Activated T-cell treated with anti-CD3 and anti-CD28 coated beads, Interleukin-2, amount 50 U/mL, for 4 hours (primary cell): ENCODE measurements around the gene MRPS9. TPM values are rescaled to one million over a fixed set of nuclear protein-coding genes. Genes with fewer than 3 reads are reported as not detected.

Source experiments
- ATAC-seq, 2 donors: fragments of 200-7000 bp; cut with Tn5 transposase; one replicate each; pipeline ENCODE4 v1.10.0; 2021
- DNase-seq: peaks from one replicate; pipeline ENCODE4 v3.0.0-alpha.2; 2020
- H3K27me3 Mint-ChIP-seq: one replicate; pipeline ENCODE4 v1.8.0; 2021; ENCODE audit warnings: low read depth, mixed read lengths
- H3K36me3 Mint-ChIP-seq: one replicate; pipeline ENCODE4 v1.8.0; 2022; ENCODE audit warnings: mixed read lengths; ENCODE audit not compliant: insufficient read depth
- H3K4me1 Mint-ChIP-seq: one replicate; pipeline ENCODE4 v1.8.0; 2021; ENCODE audit warnings: low read depth, mixed read lengths
- H3K4me3 Mint-ChIP-seq: one replicate; pipeline ENCODE4 v1.8.0; 2021; ENCODE audit warnings: mild to moderate bottlenecking, moderate library complexity, mixed read lengths
- H3K9me3 Mint-ChIP-seq: one replicate; pipeline ENCODE4 v1.8.0; 2021; ENCODE audit warnings: mixed read lengths
- total RNA-seq, 3 donors: library from RNA; stranded (reverse); gene quantifications; one replicate each; pipeline ENCODE4 v1.2.1, GENCODE V29; 2021

Gene MRPS9
- 10 to 100 TPM; 45.0 to 49.2 (median 46.2) TPM for total RNA-seq

DNA sequence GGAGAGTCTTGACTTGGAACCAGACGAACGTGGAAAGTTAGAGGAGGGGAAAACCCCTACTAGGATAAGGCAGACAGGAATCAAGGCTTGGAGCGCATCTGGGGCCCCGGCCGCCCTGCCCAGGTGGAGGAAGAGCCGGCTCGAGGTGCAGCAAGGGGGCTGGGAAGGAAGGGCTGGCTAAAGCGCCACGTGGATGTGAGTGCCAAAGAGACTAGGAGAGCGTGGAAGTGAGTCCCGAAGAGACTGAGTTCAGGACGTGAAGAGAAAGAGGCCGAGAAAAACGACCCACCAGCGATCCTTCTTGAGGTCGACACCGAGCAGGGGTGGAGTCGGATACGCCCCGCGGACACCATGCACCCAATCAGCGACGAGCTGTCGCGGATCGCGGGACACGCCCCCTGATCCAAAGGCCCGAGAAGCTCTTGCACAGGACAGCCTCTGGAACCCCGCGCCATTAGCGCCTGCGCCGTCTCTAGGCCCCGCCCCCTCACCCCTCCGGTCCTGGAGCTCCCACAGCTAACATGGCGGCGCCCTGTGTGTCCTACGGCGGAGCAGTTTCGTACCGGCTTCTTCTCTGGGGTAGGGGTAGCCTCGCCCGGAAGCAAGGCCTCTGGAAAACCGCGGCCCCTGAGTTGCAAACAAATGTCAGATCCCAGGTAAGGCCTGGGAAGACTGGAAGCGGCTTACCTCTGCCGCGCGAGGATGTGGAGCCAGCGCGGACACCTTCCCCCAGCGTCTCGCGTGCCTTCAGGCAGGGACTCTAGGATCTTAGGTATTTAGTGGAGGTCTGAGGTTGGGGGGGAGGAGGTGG, at the start of gene MRPS9:
Gene MRPS9 (plus strand): TSS at position 498 of the 811 bp plus-strand sequence. CDS start 24 bp downstream, at position 522.
- ATAC-seq (peak; percentile 98), DNase-seq (peak; percentile 98)
- no peaks in the 10 kb centered on the region for H3K27me3 Mint-ChIP-seq
- H3K4me3 Mint-ChIP-seq = peak within 1 kb of the TSS; percentile 95
- peaks cover 3% of the 10 kb centered on the region for H3K36me3 Mint-ChIP-seq
- H3K4me1 Mint-ChIP-seq = peaks cover 36% of the 10 kb centered on the region
- no peaks in the 10 kb centered on the region for H3K9me3 Mint-ChIP-seq

DNA sequence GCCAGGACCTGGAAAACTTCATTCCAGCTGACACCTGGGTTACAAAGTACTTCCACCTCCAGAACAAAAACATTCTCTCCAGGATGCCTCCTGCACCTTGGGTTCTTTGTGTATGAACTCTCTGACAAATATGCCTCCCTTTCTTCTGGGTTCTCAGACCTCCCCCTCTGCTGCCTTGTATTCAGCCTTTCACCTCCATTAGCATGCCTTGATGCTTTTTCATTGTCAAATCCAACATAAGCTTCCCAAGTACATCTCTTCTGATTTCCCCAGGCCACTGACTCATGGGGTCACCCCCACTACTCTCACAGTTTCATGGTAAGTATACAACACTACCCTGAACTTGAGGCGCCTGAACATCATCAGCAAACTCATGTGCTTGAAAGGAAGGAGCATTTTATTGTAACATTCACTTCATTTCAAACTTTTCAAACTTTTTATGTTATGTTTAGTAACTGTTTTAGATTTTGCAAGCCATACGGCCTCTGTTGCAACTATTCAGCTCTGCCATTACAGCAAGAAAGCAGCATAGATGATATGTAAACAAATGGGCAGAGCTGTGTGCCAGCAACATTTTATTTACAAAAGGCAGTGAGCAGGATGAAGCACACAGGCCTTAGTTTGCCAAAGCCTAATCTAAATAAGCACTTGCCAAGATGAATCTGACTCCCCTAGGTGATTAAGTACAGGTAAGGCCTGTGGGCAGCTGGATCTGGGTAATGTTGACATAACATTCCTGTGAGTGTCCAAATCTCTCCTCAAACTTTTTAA, 32.5 kb upstream of the MRPS9 start:
- Mint-ChIP-seq H3K4me1 (no peaks in the 10 kb centered on the region), H3K36me3 (no peaks in the 10 kb centered on the region), H3K4me3 (no peak overlapping the region), H3K27me3 (peaks cover 12% of the 10 kb centered on the region), H3K9me3 (peaks cover 27% of the 10 kb centered on the region)
- ATAC-seq = no peak
- no peak for DNase-seq

DNA sequence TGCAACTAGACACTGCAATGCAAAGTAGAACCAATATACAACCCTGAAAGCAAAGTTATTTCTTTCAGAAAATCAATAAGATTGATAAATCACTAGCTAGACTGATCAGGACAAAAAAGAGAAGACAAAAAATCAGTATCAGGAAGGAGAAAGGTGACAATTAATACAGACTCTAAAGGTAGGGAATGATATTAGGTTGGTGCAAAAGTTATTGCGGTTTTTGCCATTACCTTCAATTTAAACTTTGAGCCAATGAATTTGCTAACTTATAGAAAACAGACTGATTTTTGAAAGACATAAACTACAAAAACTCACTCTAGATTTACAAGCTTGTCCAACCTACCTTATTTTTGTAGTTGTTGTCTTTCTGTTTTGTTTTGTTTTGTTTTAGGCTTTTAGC, 30.5 kb upstream of the MRPS9 start:
- Mint-ChIP-seq H3K36me3 (no peaks in the 10 kb centered on the region), H3K27me3 (peaks cover 7% of the 10 kb centered on the region), H3K9me3 (peaks cover 31% of the 10 kb centered on the region), H3K4me1 (no peaks in the 10 kb centered on the region), H3K4me3 (no peak overlapping the region)
- DNase-seq = no peak
- no peak for ATAC-seq

DNA sequence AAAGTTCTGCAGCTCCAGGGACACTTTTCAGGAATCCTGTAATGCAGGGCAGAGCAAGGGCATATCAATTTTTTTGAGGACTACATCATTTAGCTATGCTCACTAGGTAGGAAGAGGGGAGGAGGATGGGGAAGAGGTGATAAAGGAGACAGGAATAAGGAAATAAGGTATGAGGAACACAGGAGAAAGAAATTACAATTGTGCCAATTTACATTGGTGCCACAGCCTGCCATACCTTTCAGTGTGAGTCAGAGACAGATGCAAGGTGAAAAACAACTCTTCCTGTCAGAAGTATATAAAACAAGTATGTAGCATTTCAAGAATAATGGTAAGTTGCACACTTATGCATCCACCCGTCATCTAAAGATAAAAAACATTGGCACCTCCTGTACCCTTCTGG, 5.4 kb upstream of the MRPS9 start:
- Mint-ChIP-seq H3K4me3 (no peak overlapping the region), H3K27me3 (no peaks in the 10 kb centered on the region), H3K36me3 (no peaks in the 10 kb centered on the region), H3K9me3 (no peaks in the 10 kb centered on the region), H3K4me1 (peaks cover 12% of the 10 kb centered on the region)
- DNase-seq (no peak), ATAC-seq (no peak)

DNA sequence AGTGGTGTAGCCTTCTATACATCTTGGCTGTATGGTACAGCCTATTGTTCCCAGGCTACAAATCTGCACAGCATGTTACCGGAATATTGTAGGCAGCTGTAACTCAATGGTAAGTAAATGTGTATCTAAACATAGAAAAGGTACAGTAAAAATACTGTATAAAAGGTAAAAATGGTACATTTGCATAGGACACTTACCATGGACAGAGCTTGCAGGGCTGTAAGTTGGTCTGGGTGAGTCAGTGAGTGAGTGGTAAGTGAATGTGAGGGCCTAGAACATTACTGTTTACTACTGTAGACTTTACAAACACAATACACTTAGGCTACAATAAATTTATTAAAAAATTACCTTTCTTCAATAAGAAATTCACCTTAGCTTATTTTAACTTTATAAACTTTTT, 3.7 kb upstream of the MRPS9 start:
- Mint-ChIP-seq H3K9me3 (no peaks in the 10 kb centered on the region), H3K4me3 (no peak overlapping the region), H3K4me1 (peaks cover 18% of the 10 kb centered on the region), H3K27me3 (no peaks in the 10 kb centered on the region), H3K36me3 (no peaks in the 10 kb centered on the region)
- ATAC-seq = no peak
- DNase-seq = no peak

DNA sequence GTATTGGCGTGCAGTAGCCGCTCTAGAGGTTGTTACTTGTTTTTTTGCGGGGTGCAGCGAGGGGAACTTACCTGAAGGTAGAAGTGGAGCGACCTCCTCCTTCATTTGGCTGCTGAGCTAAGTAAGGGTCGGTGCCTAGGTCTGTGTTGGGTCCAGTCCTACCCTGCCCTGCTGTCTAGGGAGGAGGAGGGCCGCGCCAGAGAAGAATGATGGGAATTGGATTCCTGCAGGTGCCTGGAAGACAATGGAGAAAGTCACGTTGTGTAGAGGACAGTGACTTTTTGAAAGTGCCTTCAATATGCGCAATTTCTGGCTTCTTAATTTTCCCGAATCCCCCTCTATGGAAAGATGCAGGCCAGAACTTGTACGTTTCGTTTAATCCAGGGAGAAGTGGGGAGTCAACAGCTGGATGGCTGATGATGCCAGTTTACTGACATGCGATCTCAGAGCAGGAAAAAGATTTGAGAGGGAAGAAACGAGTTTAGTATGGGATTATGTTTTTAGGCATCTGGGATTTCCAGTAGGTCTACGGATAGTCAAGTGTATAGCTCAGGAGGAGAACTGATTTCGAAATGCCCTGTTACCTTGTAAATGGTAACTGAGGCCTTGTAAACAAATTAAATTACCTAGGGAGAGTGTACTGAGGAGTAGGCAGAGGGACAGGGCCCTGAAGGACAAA, 653 bp downstream of the MRPS9 start:
- DNase-seq = no peak
- Mint-ChIP-seq H3K27me3 (no peaks in the 10 kb centered on the region), H3K36me3 (peaks cover 8% of the 10 kb centered on the region), H3K4me3 (peak overlapping the region; percentile 95), H3K9me3 (no peaks in the 10 kb centered on the region), H3K4me1 (peaks cover 36% of the 10 kb centered on the region)
- ATAC-seq = peak in 1 of 2 donors; percentile 4

DNA sequence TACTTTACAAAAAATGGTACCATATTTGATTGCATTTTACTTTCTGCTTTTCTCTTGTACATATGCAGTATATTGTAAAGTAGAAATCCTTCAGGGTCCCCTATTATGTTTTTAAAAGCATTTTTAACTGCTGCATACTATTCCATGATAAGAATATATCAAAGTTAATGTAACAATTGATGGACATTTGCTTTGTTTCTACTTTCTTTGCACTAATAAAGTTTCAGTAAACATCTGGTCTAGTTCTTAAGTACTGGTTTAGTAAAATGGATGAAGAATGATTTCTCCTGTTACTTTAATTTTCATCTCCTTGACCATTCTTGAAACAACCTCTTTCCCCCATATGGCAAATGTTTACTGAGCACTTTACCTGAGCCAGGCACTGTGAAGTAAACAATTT, 1.7 kb downstream of the MRPS9 start:
- no peaks in the 10 kb centered on the region for H3K9me3 Mint-ChIP-seq
- H3K4me1 Mint-ChIP-seq = peaks cover 36% of the 10 kb centered on the region
- DNase-seq = no peak
- ATAC-seq = no peak
- H3K4me3 Mint-ChIP-seq = peak overlapping the region; percentile 27
- no peaks in the 10 kb centered on the region for H3K27me3 Mint-ChIP-seq
- peaks cover 8% of the 10 kb centered on the region for H3K36me3 Mint-ChIP-seq

DNA sequence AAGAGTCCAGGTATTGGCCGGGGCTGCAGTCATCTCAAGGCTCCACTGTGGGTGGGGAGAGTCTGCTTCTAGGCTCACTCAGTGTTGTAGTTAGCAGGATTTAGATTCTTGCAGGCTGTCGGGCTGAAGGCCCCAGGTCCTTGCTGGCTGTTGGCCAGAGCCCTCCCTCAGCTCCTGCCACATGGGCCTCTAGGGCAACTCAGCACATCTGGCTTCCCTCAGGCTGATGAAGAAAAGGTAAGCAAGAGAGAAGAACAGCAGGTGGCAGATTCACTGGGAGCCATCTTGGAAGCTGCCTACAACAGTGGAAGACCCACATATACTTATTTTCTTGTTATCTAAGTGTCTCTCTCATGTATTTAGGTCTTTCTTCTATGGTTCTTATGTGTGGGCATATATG, 4.3 kb downstream of the MRPS9 start:
- H3K9me3 Mint-ChIP-seq = peaks cover under 1% of the 10 kb centered on the region
- ATAC-seq (no peak), DNase-seq (no peak)
- H3K4me1 Mint-ChIP-seq = peaks cover 25% of the 10 kb centered on the region
- peaks cover 24% of the 10 kb centered on the region for H3K36me3 Mint-ChIP-seq
- no peak overlapping the region for H3K4me3 Mint-ChIP-seq
- no peaks in the 10 kb centered on the region for H3K27me3 Mint-ChIP-seq

DNA sequence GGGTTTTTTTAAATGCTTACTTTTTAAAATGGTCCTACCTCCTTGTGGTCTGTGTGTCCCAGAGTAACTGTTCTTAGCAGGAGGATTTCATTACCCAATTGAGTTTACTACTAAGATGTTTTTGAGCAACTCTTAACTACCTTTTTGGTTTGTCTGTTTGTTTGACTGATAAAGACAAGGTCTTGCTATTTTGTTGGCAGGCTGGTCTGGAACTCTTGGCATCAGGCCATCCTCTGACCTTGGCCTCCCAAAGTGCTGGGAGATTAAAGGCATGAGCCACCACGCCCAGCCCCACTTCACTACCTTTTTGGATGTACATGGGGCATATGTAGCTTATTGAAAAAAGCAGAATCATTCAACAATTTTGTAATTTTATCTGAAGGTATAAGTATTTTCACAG, 14.9 kb downstream of the MRPS9 start:
- Mint-ChIP-seq H3K36me3 (peaks cover 40% of the 10 kb centered on the region), H3K4me3 (no peak overlapping the region), H3K9me3 (peaks cover 9% of the 10 kb centered on the region), H3K27me3 (no peaks in the 10 kb centered on the region), H3K4me1 (peaks cover 19% of the 10 kb centered on the region)
- ATAC-seq = no peak
- DNase-seq = no peak

DNA sequence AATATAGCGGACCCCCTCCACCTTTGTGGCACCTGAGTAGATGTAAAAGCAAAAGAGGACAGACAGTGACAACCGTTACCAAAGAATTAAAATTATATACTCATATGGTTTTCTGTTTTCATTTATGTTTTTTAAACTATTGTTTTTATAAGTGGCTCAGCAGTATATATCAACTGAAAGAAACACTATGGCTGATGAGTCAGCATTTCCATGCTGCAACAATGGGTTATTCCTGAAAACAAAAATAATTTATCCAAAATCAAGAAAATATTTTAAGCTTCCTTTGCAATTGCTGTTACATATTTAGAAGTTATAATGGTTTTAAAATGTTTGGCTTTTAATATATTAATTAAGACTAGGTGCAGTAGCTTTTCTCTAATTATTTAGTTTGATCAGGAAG, 17.7 kb downstream of the MRPS9 start:
- peaks cover 19% of the 10 kb centered on the region for H3K4me1 Mint-ChIP-seq
- DNase-seq (no peak), ATAC-seq (no peak)
- H3K9me3 Mint-ChIP-seq = peaks cover 9% of the 10 kb centered on the region
- H3K27me3 Mint-ChIP-seq = no peaks in the 10 kb centered on the region
- H3K36me3 Mint-ChIP-seq = peaks cover 35% of the 10 kb centered on the region
- H3K4me3 Mint-ChIP-seq = no peak overlapping the region

DNA sequence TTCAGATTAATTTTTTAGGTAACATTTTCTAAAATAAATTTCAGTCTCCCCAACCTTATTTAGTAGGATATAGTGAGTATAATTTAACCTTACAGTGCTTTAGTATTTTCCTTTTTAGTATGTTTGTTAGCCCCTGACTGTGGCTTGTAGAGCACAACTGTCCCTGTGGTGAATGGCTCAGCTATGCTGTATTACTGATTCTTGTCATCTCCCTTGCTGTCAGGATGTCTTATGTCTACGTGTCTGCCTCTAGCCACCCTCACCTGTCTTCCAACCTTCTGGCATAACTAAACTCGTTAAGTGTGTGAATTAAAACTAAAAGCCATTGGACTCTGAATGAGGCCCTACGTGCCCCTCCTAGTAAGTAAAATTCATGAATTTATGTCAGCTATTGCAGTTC, 18.4 kb downstream of the MRPS9 start:
- no peak for DNase-seq
- Mint-ChIP-seq H3K27me3 (no peaks in the 10 kb centered on the region), H3K4me3 (no peak overlapping the region), H3K4me1 (peaks cover 19% of the 10 kb centered on the region), H3K9me3 (peaks cover 6% of the 10 kb centered on the region), H3K36me3 (peaks cover 31% of the 10 kb centered on the region)
- no peak for ATAC-seq

DNA sequence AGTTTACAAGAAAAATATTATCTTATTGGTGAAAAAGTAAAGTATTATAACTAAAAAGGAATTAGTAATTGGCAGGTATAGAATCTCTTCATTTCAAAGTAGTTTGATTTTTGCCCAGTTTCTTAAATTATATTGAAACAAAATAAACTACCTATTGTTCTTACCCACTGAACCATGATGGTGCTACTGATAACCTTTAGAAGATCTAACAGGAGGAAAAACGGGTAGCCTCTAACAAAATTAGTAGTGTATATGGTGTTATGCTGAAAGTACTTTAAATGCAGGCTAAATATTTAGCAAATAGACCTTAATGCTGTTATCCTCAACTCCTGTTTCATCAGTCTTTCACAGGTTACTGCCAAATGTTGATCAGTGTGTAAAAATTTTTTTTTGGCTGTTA, 19.1 kb downstream of the MRPS9 start:
- ATAC-seq (no peak), DNase-seq (no peak)
- Mint-ChIP-seq H3K36me3 (peaks cover 33% of the 10 kb centered on the region), H3K4me1 (peaks cover 17% of the 10 kb centered on the region), H3K9me3 (peaks cover 5% of the 10 kb centered on the region), H3K27me3 (no peaks in the 10 kb centered on the region), H3K4me3 (no peak overlapping the region)

DNA sequence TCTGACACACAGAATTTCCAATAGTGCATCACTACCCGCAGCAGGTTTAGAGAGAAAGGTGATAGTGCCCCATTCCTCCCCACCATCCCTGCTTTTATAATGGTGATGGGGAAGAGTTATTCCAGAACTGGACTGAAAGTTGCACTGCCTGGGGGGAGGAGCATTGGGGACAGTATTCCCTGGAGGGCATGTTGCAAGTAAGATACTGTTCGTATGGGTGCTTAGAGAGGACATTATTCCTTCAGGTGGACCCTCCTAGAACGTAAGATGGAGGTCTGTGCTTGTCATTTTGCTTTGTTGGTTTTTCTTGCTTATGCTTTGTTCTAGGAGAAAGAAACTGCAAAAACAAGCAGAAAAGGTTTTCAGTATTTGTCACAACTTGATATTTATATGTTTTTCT, 23.7 kb downstream of the MRPS9 start:
- H3K4me1 Mint-ChIP-seq = peaks cover 12% of the 10 kb centered on the region
- H3K4me3 Mint-ChIP-seq = no peak overlapping the region
- peaks cover 25% of the 10 kb centered on the region for H3K36me3 Mint-ChIP-seq
- no peaks in the 10 kb centered on the region for H3K27me3 Mint-ChIP-seq
- DNase-seq = no peak
- no peaks in the 10 kb centered on the region for H3K9me3 Mint-ChIP-seq
- ATAC-seq = no peak

DNA sequence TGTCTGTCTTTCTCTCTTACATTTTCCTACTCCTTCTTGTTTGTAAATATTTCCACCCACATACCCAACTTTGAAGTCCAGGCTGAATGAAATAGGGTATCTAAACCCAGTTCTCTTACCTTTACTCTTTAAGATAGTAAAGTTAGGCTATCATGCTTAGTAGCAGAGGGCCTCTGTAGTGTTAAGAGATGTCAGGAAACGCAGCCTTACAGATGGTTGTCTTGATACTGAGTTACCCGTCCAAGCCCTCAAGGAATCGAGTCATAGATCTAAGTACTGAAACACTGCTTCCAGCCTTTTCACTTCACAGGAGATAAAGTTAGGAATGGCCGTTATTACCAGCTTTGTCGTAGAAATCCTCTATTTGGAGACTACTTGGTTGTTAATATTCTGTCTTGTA, 24.3 kb downstream of the MRPS9 start:
- Mint-ChIP-seq H3K27me3 (no peaks in the 10 kb centered on the region), H3K4me1 (peaks cover 12% of the 10 kb centered on the region), H3K9me3 (no peaks in the 10 kb centered on the region), H3K36me3 (peaks cover 27% of the 10 kb centered on the region), H3K4me3 (no peak overlapping the region)
- ATAC-seq (no peak), DNase-seq (no peak)
